OCI-LY7 (cell line): ENCODE measurements around the gene FBXW7. TPM values are rescaled to one million over a fixed set of nuclear protein-coding genes. Genes with fewer than 3 reads are reported as not detected.

Experiments
- BruUV-seq: library from RNA; stranded (reverse); fragments of 400-500 nt; replicated peaks from 2 replicates; lab custom pipeline; 2021; lab: Mats Ljungman, UMichigan
- CTCF ChIA-PET: fragments of 300-600 bp; sonication (Branson Sonifier 250); formaldehyde crosslinking; loops from one replicate; lab custom pipeline; 2022; ENCODE audit warnings: antibody characterized with exemption; ENCODE audit not compliant: unreplicated experiment; lab: Charles Lee
- POLR2A ChIA-PET: fragments of 300-600 bp; sonication (Branson Sonifier 250); formaldehyde crosslinking; loops from one replicate; lab custom pipeline; 2022; ENCODE audit warnings: antibody characterized with exemption; lab: Charles Lee
- DNase-seq: peaks from one replicate; pipeline ENCODE4 v3.0.0-alpha.2; 2015; ENCODE audit warnings: low spot score
- H2AFZ ChIP-seq: fragments of 200-600 bp; sonication (generic), shearing (Covaris generic); 2 replicates; pipeline ENCODE4 v1.6.1; 2014; ENCODE audit warnings: mild to moderate bottlenecking, antibody characterized with exemption, low read length, moderate library complexity
- H3K27ac ChIP-seq: fragments of 200-600 bp; sonication (generic); 2 replicates; pipeline ENCODE4 v1.5.1; 2014; ENCODE audit warnings: mixed run types, low read depth, mild to moderate bottlenecking, moderate library complexity, low read length, inconsistent platforms; ENCODE audit not compliant: poor library complexity, severe bottlenecking
- H3K36me3 ChIP-seq: fragments of 200-600 bp; sonication (generic); 2 replicates; pipeline ENCODE4 v1.6.1; 2014; ENCODE audit warnings: mild to moderate bottlenecking, antibody characterized with exemption, low read length, moderate library complexity, mixed read lengths; ENCODE audit not compliant: insufficient read depth
- H3K4me1 ChIP-seq: fragments of 200-600 bp; sonication (generic); 2 replicates; pipeline ENCODE4 v1.5.1; 2014; ENCODE audit warnings: mild to moderate bottlenecking, low read length; ENCODE audit not compliant: insufficient read depth, poor library complexity, severe bottlenecking
- H3K4me2 ChIP-seq: fragments of 200-600 bp; sonication (generic); 2 replicates; pipeline ENCODE4 v1.6.1; 2014; ENCODE audit warnings: mild to moderate bottlenecking, low read length
- H3K4me3 ChIP-seq: fragments of 200-600 bp; sonication (generic); 2 replicates; pipeline ENCODE4 v1.5.1; 2014; ENCODE audit warnings: mild to moderate bottlenecking, low read depth, low read length; ENCODE audit not compliant: poor library complexity, severe bottlenecking
- H3K79me2 ChIP-seq: fragments of 200-600 bp; sonication (generic); 2 replicates; pipeline ENCODE4 v1.6.1; 2016; ENCODE audit warnings: low read depth, mild to moderate bottlenecking, low read length, moderate library complexity, mixed read lengths; ENCODE audit not compliant: insufficient read depth
- H3K9me2 ChIP-seq: fragments of 200-600 bp; sonication (generic); 2 replicates; pipeline ENCODE4 v1.6.1; 2016; ENCODE audit warnings: mild to moderate bottlenecking, low read length, mixed read lengths; ENCODE audit not compliant: insufficient read depth
- H3K9me3 ChIP-seq: fragments of 200-600 bp; sonication (generic); 2 replicates; pipeline ENCODE4 v1.6.1; 2014; ENCODE audit warnings: mild to moderate bottlenecking, mixed run types, low read length, mixed read lengths
- H4K20me1 ChIP-seq: fragments of 200-600 bp; sonication (generic); 2 replicates; pipeline ENCODE4 v1.6.1; 2014; ENCODE audit warnings: mild to moderate bottlenecking, antibody characterized with exemption, low read length, moderate library complexity, mixed read lengths; ENCODE audit not compliant: insufficient read depth
- CTCF ChIP-seq: fragments of 200-600 bp; sonication (generic); conservative IDR thresholded peaks from 2 replicates; pipeline ENCODE4 v1.5.1; 2014; ENCODE audit warnings: mild to moderate bottlenecking, antibody characterized with exemption, low read length, moderate library complexity, mixed read lengths
- EZH2phosphoT487 ChIP-seq: fragments of 200-600 bp; sonication (generic); IDR thresholded peaks from 2 replicates; pipeline ENCODE4 v1.6.1; 2018; ENCODE audit warnings: low read depth, borderline replicate concordance, mild to moderate bottlenecking, mixed run types, antibody characterized with exemption, low read length, moderate library complexity, mixed read lengths
- intact Hi-C: fragments of 100-400 bp; cut with micrococcal nuclease; formaldehyde crosslinking; loops from one replicate; pipeline ENCODE4 v1.10.0; 2022; ENCODE audit not compliant: unreplicated experiment
- total RNA-seq, 2 experiments: library from RNA; depleted of rRNA in 1 of 2; stranded (reverse); fragments of >200 nt in 1 of 2; shearing (Covaris generic) in 1 of 2; gene quantifications; 2 replicates each; pipeline ENCODE4 v1.2.3, GENCODE V29; 2014 to 2022

The FBXW7 gene
- total RNA-seq, 2 experiments from 2014 or later = 58.8 to 102 TPM

GRCh38 chr4:152460488-152460887 is 75.4 kb downstream of the FBXW7 start:
- intact Hi-C loops = loop anchor here (5.0 kb wide), 1 partner anchor 92 kb away; no protein-coding TSS in a partner anchor
- no TSS peak for BruUV-seq
- DNase-seq = peak; percentile 29
- TF ChIP-seq EZH2phosphoT487 = no peak
- peak; percentile 74 for TF ChIP-seq CTCF
- Histone ChIP-seq H3K9me3 (no peaks in the 10 kb centered on the region), H3K9me2 (no peaks in the 10 kb centered on the region), H3K4me1 (peaks cover 71% of the 10 kb centered on the region), H3K4me3 (no peak overlapping the region), H3K4me2 (0 out of 2 replicates have a peak overlapping the region, but pooled peaks have one; percentile 2), H2AFZ (no peak overlapping the region), H3K79me2 (peaks cover 93% of the 10 kb centered on the region), H3K27ac (no peak overlapping the region), H3K36me3 (no peaks in the 10 kb centered on the region), H4K20me1 (peaks cover 29% of the 10 kb centered on the region; the same call in 1 of the 2 replicates)
- ChIA-PET CTCF (interaction anchor here (1.2 kb wide), 1 partner anchor 37 kb away, joined by 3 read pairs; no protein-coding TSS in a partner anchor), POLR2A (interaction anchor here (0.7 to 1.2 kb wide), 4 partner anchors 30 to 278 kb away, joined by 3 to 5 read pairs (median 4); no protein-coding TSS in a partner anchor)

GRCh38 chr4:152459326-152459725 is 76.6 kb downstream of the FBXW7 start:
- ChIA-PET POLR2A (interaction anchor here (0.5 to 1.5 kb wide), 14 partner anchors 13 to 187 kb away, joined by 3 to 7 read pairs (median 3); no protein-coding TSS in a partner anchor), CTCF (interaction anchor here (0.9 to 1.0 kb wide), 2 partner anchors 40 to 180 kb away, joined by 3 read pairs; no protein-coding TSS in a partner anchor)
- Histone ChIP-seq H2AFZ (no peak overlapping the region), H3K36me3 (no peaks in the 10 kb centered on the region), H3K4me2 (no peak overlapping the region; the same call in 1 of the 2 replicates), H3K4me1 (peaks cover 66% of the 10 kb centered on the region), H3K27ac (no peak overlapping the region), H3K4me3 (no peak overlapping the region), H4K20me1 (peaks cover 36% of the 10 kb centered on the region; the same call in 1 of the 2 replicates), H3K79me2 (peaks cover 93% of the 10 kb centered on the region), H3K9me2 (no peaks in the 10 kb centered on the region), H3K9me3 (no peaks in the 10 kb centered on the region)
- DNase-seq = no peak
- intact Hi-C loops = no loop called here
- no TSS peak for BruUV-seq
- TF ChIP-seq EZH2phosphoT487 (no peak), CTCF (no peak)

- Histone ChIP-seq H3K4me1 (peaks cover 61% of the 10 kb centered on the region), H3K9me3 (no peaks in the 10 kb centered on the region), H3K9me2 (no peaks in the 10 kb centered on the region), H4K20me1 (peaks cover 34% of the 10 kb centered on the region; the same call in 1 of the 2 replicates), H3K27ac (no peak overlapping the region), H3K36me3 (no peaks in the 10 kb centered on the region), H3K4me2 (no peak overlapping the region; the same call in 1 of the 2 replicates), H3K4me3 (no peak overlapping the region), H2AFZ (no peak overlapping the region), H3K79me2 (peaks cover 93% of the 10 kb centered on the region)
- no peak for TF ChIP-seq CTCF
- no peak for TF ChIP-seq EZH2phosphoT487
- BruUV-seq = no TSS peak
- no peak for DNase-seq
- CTCF ChIA-PET = interaction anchor here (0.9 to 1.0 kb wide), 2 partner anchors 40 to 180 kb away, joined by 3 read pairs; no protein-coding TSS in a partner anchor
- intact Hi-C loops = no loop called here
- POLR2A ChIA-PET = interaction anchor here (0.5 to 1.6 kb wide), 18 partner anchors 9 to 316 kb away, joined by 3 to 9 read pairs (median 4); no protein-coding TSS in a partner anchor
These were observed 77.0 kb downstream of the FBXW7 start for GRCh38 chr4:152458801-152459302.
